ENCODE data around the gene XBP1.
"Not testable (repeated sequence)": the region's sequence is repeated elsewhere in the genome, so short reads cannot be mapped to it uniquely, and the experiment has no call there.

XBP1 gene

GRCh38 chr22:28826921-28827320 lies 26.6 kb upstream of the XBP1 start:
- DNase-seq (ENCODE audit: low read depth, low spot score), result no peak
- no peaks in the 10 kb centered on the region for H3K27me3 ChIP-seq (ENCODE audit: insufficient read depth, insufficient read length)
- H3K4me1 ChIP-seq (ENCODE audit: insufficient read depth, insufficient read length), result no peaks in the 10 kb centered on the region
- no peak overlapping the region for H3K9ac ChIP-seq (ENCODE audit: insufficient read length, low read depth)
- no peaks in the 10 kb centered on the region for H3K9me3 ChIP-seq (ENCODE audit: insufficient read depth, low read length)
- H3K4me3 ChIP-seq (ENCODE audit: insufficient read length, low read depth), result no peak overlapping the region
- TF ChIP-seq ZNF274 (IDR thresholded peaks at IDR 0.05; ENCODE audit: low read depth, low read length) (no peak), YY1 (IDR thresholded peaks at IDR 0.05; ENCODE audit: insufficient read depth, insufficient read length) (no peak)
- H3K36me3 ChIP-seq (ENCODE audit: insufficient read depth, insufficient read length, low read length), result no peaks in the 10 kb centered on the region

- not testable (repeated sequence) for H3K36me3 ChIP-seq (ENCODE audit: insufficient read depth, insufficient read length, low read length); H3K4me3 ChIP-seq (ENCODE audit: insufficient read length, low read depth); H3K4me1 ChIP-seq (ENCODE audit: insufficient read depth, insufficient read length); H3K27me3 ChIP-seq (ENCODE audit: insufficient read depth, insufficient read length); DNase-seq (ENCODE audit: low read depth, low spot score); H3K9ac ChIP-seq (ENCODE audit: insufficient read length, low read depth); H3K9me3 ChIP-seq (ENCODE audit: insufficient read depth, low read length)
Measured at GRCh38 chr22:28826430-28826829, 26.1 kb upstream of the XBP1 start.

- not testable (repeated sequence) for H3K4me3 ChIP-seq (ENCODE audit: insufficient read length, low read depth); H3K4me1 ChIP-seq (ENCODE audit: insufficient read depth, insufficient read length); H3K9me3 ChIP-seq (ENCODE audit: insufficient read depth, low read length); H3K36me3 ChIP-seq (ENCODE audit: insufficient read depth, insufficient read length, low read length); DNase-seq (ENCODE audit: low read depth, low spot score); H3K27me3 ChIP-seq (ENCODE audit: insufficient read depth, insufficient read length); H3K9ac ChIP-seq (ENCODE audit: insufficient read length, low read depth)
Measured at GRCh38 chr22:28824455-28824854, 24.1 kb upstream of the XBP1 start.

GRCh38 chr22:28822930-28823551 lies 22.7 kb upstream of the XBP1 start:
- Histone ChIP-seq H3K27me3 (ENCODE audit: insufficient read depth, insufficient read length) (no peaks in the 10 kb centered on the region), H3K9ac (ENCODE audit: insufficient read length, low read depth) (no peak overlapping the region), H3K36me3 (ENCODE audit: insufficient read depth, insufficient read length, low read length) (no peaks in the 10 kb centered on the region), H3K4me1 (ENCODE audit: insufficient read depth, insufficient read length) (no peaks in the 10 kb centered on the region), H3K4me3 (ENCODE audit: insufficient read length, low read depth) (no peak overlapping the region), H3K9me3 (ENCODE audit: insufficient read depth, low read length) (no peaks in the 10 kb centered on the region)
- no peak for TF ChIP-seq ZNF274 (IDR thresholded peaks at IDR 0.05; ENCODE audit: low read depth, low read length)
- no peak for TF ChIP-seq SUZ12 (IDR thresholded peaks at IDR 0.05; ENCODE audit: extremely low read depth, insufficient read depth, insufficient read length)
- no peak for TF ChIP-seq YY1 (IDR thresholded peaks at IDR 0.05; ENCODE audit: insufficient read depth, insufficient read length)
- DNase-seq (ENCODE audit: low read depth, low spot score), result no peak

GRCh38 chr22:28821452-28821851 lies 21.1 kb upstream of the XBP1 start:
- no peak for DNase-seq (ENCODE audit: low read depth, low spot score)
- Histone ChIP-seq H3K9me3 (ENCODE audit: insufficient read depth, low read length) (no peaks in the 10 kb centered on the region), H3K27me3 (ENCODE audit: insufficient read depth, insufficient read length) (no peaks in the 10 kb centered on the region), H3K36me3 (ENCODE audit: insufficient read depth, insufficient read length, low read length) (no peaks in the 10 kb centered on the region), H3K4me3 (ENCODE audit: insufficient read length, low read depth) (no peak overlapping the region), H3K4me1 (ENCODE audit: insufficient read depth, insufficient read length) (no peaks in the 10 kb centered on the region), H3K9ac (ENCODE audit: insufficient read length, low read depth) (no peak overlapping the region)
- TF ChIP-seq ZNF274 (IDR thresholded peaks at IDR 0.05; ENCODE audit: low read depth, low read length), result no peak
- no peak for TF ChIP-seq SUZ12 (IDR thresholded peaks at IDR 0.05; ENCODE audit: extremely low read depth, insufficient read depth, insufficient read length)
- TF ChIP-seq YY1 (IDR thresholded peaks at IDR 0.05; ENCODE audit: insufficient read depth, insufficient read length), result no peak

GRCh38 chr22:28820885-28821284 lies 20.5 kb upstream of the XBP1 start:
- Histone ChIP-seq H3K4me1 (ENCODE audit: insufficient read depth, insufficient read length) (no peaks in the 10 kb centered on the region), H3K36me3 (ENCODE audit: insufficient read depth, insufficient read length, low read length) (no peaks in the 10 kb centered on the region), H3K9me3 (ENCODE audit: insufficient read depth, low read length) (no peaks in the 10 kb centered on the region), H3K4me3 (ENCODE audit: insufficient read length, low read depth) (no peak overlapping the region), H3K9ac (ENCODE audit: insufficient read length, low read depth) (no peak overlapping the region), H3K27me3 (ENCODE audit: insufficient read depth, insufficient read length) (no peaks in the 10 kb centered on the region)
- DNase-seq (ENCODE audit: low read depth, low spot score), result no peak
- TF ChIP-seq SUZ12 (IDR thresholded peaks at IDR 0.05; ENCODE audit: extremely low read depth, insufficient read depth, insufficient read length), result no peak
- no peak for TF ChIP-seq ZNF274 (IDR thresholded peaks at IDR 0.05; ENCODE audit: low read depth, low read length)
- TF ChIP-seq YY1 (IDR thresholded peaks at IDR 0.05; ENCODE audit: insufficient read depth, insufficient read length), result no peak

GRCh38 chr22:28819253-28820096 lies 19.1 kb upstream of the XBP1 start:
- Histone ChIP-seq H3K4me3 (ENCODE audit: insufficient read length, low read depth) (no peak overlapping the region), H3K4me1 (ENCODE audit: insufficient read depth, insufficient read length) (no peaks in the 10 kb centered on the region), H3K36me3 (ENCODE audit: insufficient read depth, insufficient read length, low read length) (no peaks in the 10 kb centered on the region), H3K9me3 (ENCODE audit: insufficient read depth, low read length) (no peaks in the 10 kb centered on the region), H3K9ac (ENCODE audit: insufficient read length, low read depth) (no peak overlapping the region), H3K27me3 (ENCODE audit: insufficient read depth, insufficient read length) (no peaks in the 10 kb centered on the region)
- no peak for TF ChIP-seq SUZ12 (IDR thresholded peaks at IDR 0.05; ENCODE audit: extremely low read depth, insufficient read depth, insufficient read length)
- TF ChIP-seq ZNF274 (IDR thresholded peaks at IDR 0.05; ENCODE audit: low read depth, low read length), result no peak
- no peak for TF ChIP-seq YY1 (IDR thresholded peaks at IDR 0.05; ENCODE audit: insufficient read depth, insufficient read length)
- no peak for DNase-seq (ENCODE audit: low read depth, low spot score)

Measured in NT2/D1 (cell line).